Neuronal stem cell (in vitro differentiated cells): ENCODE data around the gene NAGPA.
A peak's percentile ranks its signal among the peaks of the same experiment; 100 is the strongest.

Experiments used
- DNase-seq: peaks from one replicate; pipeline ENCODE4 v3.0.0-alpha.2; 2013; ENCODE audit warnings: low spot score
- H2AFZ ChIP-seq: one replicate; pipeline ENCODE4 v1.6.1; 2013; ENCODE audit warnings: mild to moderate bottlenecking, low read length, inconsistent platforms
- H2AK5ac ChIP-seq: 2 replicates; pipeline ENCODE4 v1.6.1; 2013; ENCODE audit warnings: low read depth, mild to moderate bottlenecking, inconsistent platforms, low read length, moderate library complexity, mixed read lengths
- H2BK120ac ChIP-seq: 2 replicates; pipeline ENCODE4 v1.6.1; 2013; ENCODE audit warnings: low read depth, mild to moderate bottlenecking, inconsistent platforms, low read length, moderate library complexity, mixed read lengths
- H2BK12ac ChIP-seq: one replicate; pipeline ENCODE4 v1.6.1; 2013; ENCODE audit warnings: low read length, inconsistent platforms
- H2BK15ac ChIP-seq: 2 replicates; pipeline ENCODE4 v1.6.1; 2013; ENCODE audit warnings: mild to moderate bottlenecking, low read length, inconsistent platforms, mixed read lengths
- H2BK5ac ChIP-seq: one replicate; pipeline ENCODE4 v1.6.1; 2013; ENCODE audit warnings: inconsistent platforms, mild to moderate bottlenecking, low read length, moderate library complexity
- H3K14ac ChIP-seq: one replicate; pipeline ENCODE4 v1.6.1; 2013; ENCODE audit warnings: low read length, inconsistent platforms
- H3K18ac ChIP-seq: 2 replicates; pipeline ENCODE4 v1.6.1; 2013; ENCODE audit warnings: low read length, inconsistent platforms
- H3K23ac ChIP-seq: 2 replicates; pipeline ENCODE4 v1.6.1; 2013; ENCODE audit warnings: low read depth, mild to moderate bottlenecking, mixed read lengths, low read length, inconsistent platforms; ENCODE audit not compliant: poor library complexity
- H3K27ac ChIP-seq: replicated peaks from 3 replicates; pipeline ENCODE4 v1.5.1; 2013; ENCODE audit warnings: low read length, inconsistent platforms
- H3K27me3 ChIP-seq, 3 experiments: 2 replicates each; pipeline ENCODE4 v1.6.1; 2013; ENCODE audit warnings: low read length in 3 of 3, mild to moderate bottlenecking in 2 of 3, inconsistent platforms in 1 of 3, low read depth in 1 of 3, mixed read lengths in 1 of 3, moderate library complexity in 1 of 3; ENCODE audit not compliant: control insufficient read depth in 3 of 3, insufficient read depth in 3 of 3
- H3K36me3 ChIP-seq, 2 donors: replicated peaks in 1 of 2; 2 replicates each; pipeline ENCODE4 v1.6.1; 2013; ENCODE audit warnings: low read length in 2 of 2; ENCODE audit not compliant: control insufficient read depth in 2 of 2, insufficient read depth in 2 of 2
- H3K4ac ChIP-seq: 2 replicates; pipeline ENCODE4 v1.6.1; 2013; ENCODE audit warnings: inconsistent platforms, mild to moderate bottlenecking, low read length, moderate library complexity
- H3K4me1 ChIP-seq, 2 donors: 1 replicate in 1 of 2; 2 replicates in 1 of 2; pipeline ENCODE4 v1.6.1; 2013; ENCODE audit warnings: low read length in 2 of 2, low read depth in 1 of 2; ENCODE audit not compliant: control insufficient read depth in 2 of 2, insufficient read depth in 1 of 2
- H3K4me2 ChIP-seq: one replicate; pipeline ENCODE4 v1.6.1; 2013; ENCODE audit warnings: mild to moderate bottlenecking, low read length, inconsistent platforms; ENCODE audit not compliant: insufficient read depth, poor library complexity, severe bottlenecking
- H3K4me3 ChIP-seq, 2 donors: 2 replicates each; pipeline ENCODE4 v1.5.1; 2013; ENCODE audit warnings: low read length in 2 of 2, mild to moderate bottlenecking in 2 of 2, inconsistent platforms in 1 of 2, moderate library complexity in 1 of 2
- H3K79me1 ChIP-seq: one replicate; pipeline ENCODE4 v1.6.1; 2013; ENCODE audit warnings: low read depth, mild to moderate bottlenecking, inconsistent platforms, low read length, moderate library complexity
- H3K9ac ChIP-seq: one replicate; pipeline ENCODE4 v1.6.1; 2013; ENCODE audit warnings: mild to moderate bottlenecking, low read depth, low read length, inconsistent platforms; ENCODE audit not compliant: poor library complexity
- H3K9me3 ChIP-seq, 2 donors: replicated peaks in 1 of 2; 2 replicates each; pipeline versions ENCODE3 to v1.6.1; 2013; ENCODE audit warnings: low read length in 2 of 2, mild to moderate bottlenecking in 2 of 2, inconsistent platforms in 1 of 2, low read depth in 1 of 2, mixed read lengths in 1 of 2, moderate library complexity in 1 of 2; ENCODE audit not compliant: control insufficient read depth in 2 of 2, insufficient read depth in 1 of 2
- H4K8ac ChIP-seq: one replicate; pipeline ENCODE4 v1.6.1; 2013; ENCODE audit warnings: low read depth, mild to moderate bottlenecking, inconsistent platforms, low read length, moderate library complexity
- H4K91ac ChIP-seq: one replicate; pipeline ENCODE4 v1.6.1; 2013; ENCODE audit warnings: low read length, low read depth, mild to moderate bottlenecking, inconsistent platforms; ENCODE audit not compliant: poor library complexity
- WGBS, 2 donors: extraction: QIAGEN DNeasy Blood & Tissue Kit; methylation state at CpG; one replicate each; pipeline ENCODE4 v1.1.7; 2013; ENCODE audit warnings: missing lambda C conversion rate in 2 of 2, mixed read lengths in 1 of 2; ENCODE audit not compliant: insufficient read length in 2 of 2, insufficient replicate concordance in 1 of 2; ENCODE audit errors: extremely low coverage in 2 of 2; 5-methylcytosine and 5-hydroxymethylcytosine counted together

The NAGPA gene

GRCh38 chr16:5070431-5071186 is 36.9 kb upstream of the NAGPA start:
- Histone ChIP-seq H2AK5ac (peak overlapping the region; percentile 74), H2AFZ (peak overlapping the region; percentile 92)
- WGBS, 2 donors: no CpG with 5 or more reads among the region's 15 CpGs

GRCh38 chr16:5069854-5070253 is 36.1 kb upstream of the NAGPA start:
- no peak overlapping the region for H3K14ac ChIP-seq
- no peak overlapping the region for H3K9ac ChIP-seq
- H3K9me3 ChIP-seq: no peaks in the 10 kb centered on the region
- whole genome bisulfite sequencing, 2 donors: no CpG with 5 or more reads among the region's 9 CpGs
- H4K8ac ChIP-seq: no peak overlapping the region
- H2BK120ac ChIP-seq: no peak overlapping the region
- H3K27ac ChIP-seq: no peak overlapping the region
- peak overlapping the region; percentile 74 for H2AK5ac ChIP-seq
- no peaks in the 10 kb centered on the region for H3K79me1 ChIP-seq
- peaks cover 0 to 8% of the 10 kb centered on the region in 2 donors for H3K36me3 ChIP-seq
- H4K91ac ChIP-seq: no peak overlapping the region
- DNase-seq: no peak
- H2BK15ac ChIP-seq: no peak overlapping the region
- no peak overlapping the region for H3K23ac ChIP-seq
- H2BK12ac ChIP-seq: no peak overlapping the region
- peak overlapping the region; percentile 13 for H3K18ac ChIP-seq
- H3K4me2 ChIP-seq: no peak overlapping the region
- no peak overlapping the region for H2BK5ac ChIP-seq
- peaks cover 0 to 24% (median 0%) of the 10 kb centered on the region in 3 experiments for H3K27me3 ChIP-seq
- no peak overlapping the region for H3K4ac ChIP-seq
- peaks cover 5 to 7% of the 10 kb centered on the region in 2 donors for H3K4me1 ChIP-seq
- H2AFZ ChIP-seq: no peak overlapping the region
- H3K4me3 ChIP-seq: no peak overlapping the region

More at GRCh38 chr16:5070431-5071186, 36.9 kb upstream of the NAGPA start:
- DNase-seq: no peak
- H3K9me3 ChIP-seq: no peaks in the 10 kb centered on the region
- H3K9ac ChIP-seq: no peak overlapping the region
- H2BK120ac ChIP-seq: no peak overlapping the region
- H4K8ac ChIP-seq: peak overlapping the region; percentile 45
- H3K4ac ChIP-seq: no peak overlapping the region
- no peaks in the 10 kb centered on the region for H3K79me1 ChIP-seq
- peaks cover 3 to 16% of the 10 kb centered on the region in 2 donors for H3K36me3 ChIP-seq
- no peak overlapping the region for H2BK15ac ChIP-seq
- H3K27ac ChIP-seq: no peak overlapping the region
- peaks cover 5 to 6% of the 10 kb centered on the region in 2 donors for H3K4me1 ChIP-seq
- H4K91ac ChIP-seq: no peak overlapping the region
- no peak overlapping the region for H2BK12ac ChIP-seq
- no peak overlapping the region for H3K14ac ChIP-seq
- no peak overlapping the region for H3K23ac ChIP-seq
- H3K27me3 ChIP-seq: peaks cover 0 to 16% (median 0%) of the 10 kb centered on the region in 3 experiments
- H3K18ac ChIP-seq: peak overlapping the region; percentile 13
- no peak overlapping the region for H2BK5ac ChIP-seq
- H3K4me3 ChIP-seq: no peak overlapping the region
- no peak overlapping the region for H3K4me2 ChIP-seq

GRCh38 chr16:5069048-5069447 is 35.3 kb upstream of the NAGPA start:
- Histone ChIP-seq H3K23ac (no peak overlapping the region), H3K27ac (no peak overlapping the region), H2AK5ac (no peak overlapping the region), H3K9ac (no peak overlapping the region), H3K14ac (no peak overlapping the region), H3K4ac (no peak overlapping the region), H2BK5ac (no peak overlapping the region), H2BK15ac (no peak overlapping the region), H2BK12ac (no peak overlapping the region), H4K91ac (no peak overlapping the region), H3K18ac (no peak overlapping the region), H3K36me3 (peaks cover 0 to 3% of the 10 kb centered on the region in 2 donors), H3K79me1 (no peaks in the 10 kb centered on the region), H3K27me3 (peaks cover 0 to 29% (median 0%) of the 10 kb centered on the region in 3 experiments), H3K9me3 (no peaks in the 10 kb centered on the region), H4K8ac (no peak overlapping the region), H3K4me3 (no peak overlapping the region), H2AFZ (no peak overlapping the region), H2BK120ac (no peak overlapping the region), H3K4me1 (peaks cover 5 to 7% of the 10 kb centered on the region in 2 donors), H3K4me2 (no peak overlapping the region)
- whole genome bisulfite sequencing, 2 donors: no CpG with 5 or more reads among the region's 9 CpGs
- no peak for DNase-seq

GRCh38 chr16:5066511-5066910 is 32.8 kb upstream of the NAGPA start:
- Histone ChIP-seq H4K8ac (no peak overlapping the region), H3K4me2 (no peak overlapping the region), H2AFZ (peak overlapping the region; percentile 84), H3K79me1 (peaks cover 1% of the 10 kb centered on the region), H3K27ac (no peak overlapping the region), H3K23ac (no peak overlapping the region), H3K4ac (no peak overlapping the region), H2BK5ac (no peak overlapping the region), H2BK12ac (no peak overlapping the region), H3K4me1 (peaks cover 0 to 3% of the 10 kb centered on the region in 2 donors), H3K4me3 (no peak overlapping the region), H3K27me3 (peaks cover 0 to 29% (median 2%) of the 10 kb centered on the region in 3 experiments), H3K14ac (no peak overlapping the region), H3K18ac (no peak overlapping the region), H2BK15ac (no peak overlapping the region), H3K9me3 (no peaks in the 10 kb centered on the region), H4K91ac (no peak overlapping the region), H3K9ac (no peak overlapping the region), H2BK120ac (no peak overlapping the region), H2AK5ac (no peak overlapping the region), H3K36me3 (no peaks in the 10 kb centered on the region)
- WGBS, 2 donors: no CpG with 5 or more reads among the region's 6 CpGs
- DNase-seq: no peak
